ENCODE measurements around the gene CYBC1.

The CYBC1 gene

DNA sequence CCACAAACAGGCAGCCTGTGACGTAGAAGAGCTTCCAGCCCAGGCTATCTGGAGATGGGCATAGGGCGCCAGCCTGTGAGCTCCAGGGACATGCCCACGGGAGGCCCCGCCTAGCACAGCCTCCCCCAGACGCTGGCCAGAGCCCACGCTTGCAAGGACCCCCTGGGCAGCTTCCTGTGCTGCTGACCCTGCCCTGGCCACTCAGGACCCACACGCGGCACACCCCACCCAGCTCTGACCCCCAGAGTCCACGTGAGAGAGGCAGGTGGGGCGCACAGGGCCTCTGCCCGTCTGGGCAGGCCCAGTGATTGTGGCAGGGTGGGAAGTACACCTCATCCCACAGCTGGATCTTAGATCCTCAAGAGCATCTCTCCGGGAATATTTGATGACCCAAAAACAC, 3.9 kb downstream of the CYBC1 start:
- no peak for DNase-seq

DNA sequence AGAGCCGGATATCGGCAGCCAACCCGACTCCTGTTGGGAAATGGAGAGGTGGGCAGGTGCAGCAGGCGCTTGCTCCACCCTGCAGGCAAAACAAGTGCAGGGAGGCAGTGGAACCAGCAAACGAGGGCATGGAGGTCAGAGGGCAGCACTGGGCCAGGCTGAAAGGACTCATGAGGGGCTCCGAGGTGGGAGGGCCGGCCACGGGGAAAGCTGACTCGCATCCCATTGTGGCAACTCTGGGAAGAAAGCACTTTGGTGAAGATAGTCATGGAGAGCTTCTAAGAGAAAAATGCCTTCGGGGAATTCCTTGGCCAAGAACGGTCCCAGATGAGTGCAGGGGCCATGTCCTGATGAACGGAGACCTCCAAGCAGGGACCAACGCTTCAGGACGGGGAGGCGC, 4.4 kb downstream of the CYBC1 start:
- no peak for DNase-seq

- DNase-seq = no peak
These were observed 5.0 kb downstream of the CYBC1 start for GRCh38 chr17:82445542-82445941.

- DNase-seq = no peak
These were observed 5.5 kb downstream of the CYBC1 start for GRCh38 chr17:82444941-82445521.

- DNase-seq = no peak
These were observed 6.2 kb downstream of the CYBC1 start for GRCh38 chr17:82444284-82444893.

- DNase-seq = no peak
These were observed 6.9 kb downstream of the CYBC1 start for GRCh38 chr17:82443465-82444283.

- DNase-seq = no peak
These were observed 7.7 kb downstream of the CYBC1 start for GRCh38 chr17:82442643-82443464.

- no peak for DNase-seq
These were observed 8.7 kb downstream of the CYBC1 start for GRCh38 chr17:82441691-82442487.

- no peak for DNase-seq
These were observed 9.4 kb downstream of the CYBC1 start for GRCh38 chr17:82440991-82441627.

DNA sequence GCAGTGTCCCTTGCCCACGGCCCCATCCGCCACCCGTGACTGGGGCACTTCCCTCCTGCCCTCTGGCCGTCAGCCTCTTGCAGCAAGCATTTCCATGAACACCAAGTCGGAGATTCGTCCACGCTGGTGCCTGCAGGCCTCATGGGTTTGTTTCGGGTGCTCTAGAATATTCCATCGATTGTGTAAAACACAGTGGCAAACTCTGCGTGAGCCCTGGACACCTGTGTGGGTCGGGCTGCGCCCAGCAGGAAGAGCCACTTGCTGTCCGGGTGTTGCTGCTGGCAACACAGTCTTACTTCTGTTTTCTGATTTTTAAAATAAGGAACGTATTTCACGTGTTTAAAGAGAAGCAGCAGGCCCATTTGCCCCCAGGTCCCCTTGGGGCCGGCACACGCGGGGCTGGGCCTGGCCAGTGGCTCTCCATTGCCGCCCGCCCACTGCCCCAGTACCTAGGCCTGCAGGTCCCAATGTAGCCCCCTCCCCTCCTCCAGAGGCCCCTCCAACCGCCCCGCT, 10.0 kb downstream of the CYBC1 start:
- no peak for DNase-seq

DNA sequence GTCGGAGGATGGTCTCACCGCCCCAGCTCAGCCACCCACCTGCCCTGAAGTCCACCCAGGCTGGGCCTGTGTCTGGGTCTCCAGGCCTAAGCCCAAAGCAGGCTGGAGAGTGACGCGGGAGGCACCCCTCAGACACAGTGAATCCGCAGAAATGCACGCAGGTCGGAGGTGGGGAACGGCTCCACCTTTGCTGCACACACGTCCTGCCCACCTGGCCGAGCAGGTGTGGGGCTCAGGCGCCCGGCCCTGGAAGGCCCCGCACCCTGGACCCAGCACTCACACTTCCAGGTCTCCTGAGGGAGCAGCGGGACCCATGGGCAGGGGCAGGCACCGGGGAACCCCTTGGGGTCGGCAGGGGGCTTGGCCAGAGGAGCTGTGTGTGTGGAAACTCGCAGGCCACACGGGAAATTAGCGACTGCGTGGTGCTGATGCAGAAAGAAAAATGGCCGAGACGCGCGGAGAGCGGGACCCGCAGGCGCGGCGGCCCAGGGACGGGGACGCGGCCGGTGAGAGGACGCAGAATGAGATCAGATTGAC, 10.7 kb downstream of the CYBC1 start:
- no peak for DNase-seq

DNA sequence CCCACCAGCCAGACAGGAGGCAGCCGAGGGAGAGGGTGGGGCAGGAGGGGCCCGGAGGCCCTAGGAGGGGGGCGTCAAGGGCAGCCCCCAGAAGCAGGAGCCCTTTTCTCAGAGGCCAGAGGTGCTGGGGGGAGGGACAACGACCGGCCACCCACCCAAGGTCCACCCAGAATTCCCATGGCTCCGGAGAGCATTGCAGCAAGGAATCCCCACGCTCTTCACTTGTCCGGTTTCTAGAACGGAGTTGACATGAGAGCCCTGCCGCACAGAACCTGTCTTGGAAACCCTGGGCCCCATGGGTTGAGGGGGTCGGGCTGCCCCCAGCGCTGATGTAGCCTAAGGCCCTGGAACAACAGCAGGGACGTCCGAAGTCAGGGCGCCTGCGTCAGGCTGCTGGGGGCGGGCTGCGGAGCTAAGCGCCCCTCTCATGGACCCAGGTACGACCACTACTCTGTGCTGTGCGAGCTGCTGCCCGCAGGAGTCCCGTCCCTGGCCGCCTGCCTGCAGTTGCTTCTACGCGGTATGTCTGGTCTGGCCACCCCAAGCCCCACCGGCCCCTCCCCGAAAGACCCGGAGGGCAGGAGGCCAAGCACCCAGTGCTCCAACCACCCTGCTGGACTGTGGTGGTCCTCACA, 11.2 kb downstream of the CYBC1 start:
- DNase-seq = no peak

GRCh38 chr17:82438401-82439193, 12.0 kb downstream of the CYBC1 start:
- no peak for DNase-seq

DNA sequence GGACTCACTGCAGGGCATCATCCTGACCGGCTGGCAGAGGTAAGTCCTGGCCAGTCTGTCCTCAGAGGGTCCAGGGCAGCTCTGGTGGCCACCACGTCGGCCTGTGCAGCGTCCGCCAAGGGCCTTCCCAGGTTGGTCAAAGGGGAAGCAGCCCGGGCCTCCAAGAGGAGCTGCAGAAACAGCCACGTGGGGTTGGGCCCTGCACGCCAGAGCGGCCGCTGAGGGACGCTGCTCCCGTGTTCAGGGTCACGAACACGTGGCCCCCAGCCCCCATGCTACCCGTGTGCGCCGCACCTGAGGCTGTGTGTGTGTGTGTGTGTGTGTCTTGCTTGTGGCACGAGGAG, 13.3 kb downstream of the CYBC1 start:
- no peak for DNase-seq

DNA sequence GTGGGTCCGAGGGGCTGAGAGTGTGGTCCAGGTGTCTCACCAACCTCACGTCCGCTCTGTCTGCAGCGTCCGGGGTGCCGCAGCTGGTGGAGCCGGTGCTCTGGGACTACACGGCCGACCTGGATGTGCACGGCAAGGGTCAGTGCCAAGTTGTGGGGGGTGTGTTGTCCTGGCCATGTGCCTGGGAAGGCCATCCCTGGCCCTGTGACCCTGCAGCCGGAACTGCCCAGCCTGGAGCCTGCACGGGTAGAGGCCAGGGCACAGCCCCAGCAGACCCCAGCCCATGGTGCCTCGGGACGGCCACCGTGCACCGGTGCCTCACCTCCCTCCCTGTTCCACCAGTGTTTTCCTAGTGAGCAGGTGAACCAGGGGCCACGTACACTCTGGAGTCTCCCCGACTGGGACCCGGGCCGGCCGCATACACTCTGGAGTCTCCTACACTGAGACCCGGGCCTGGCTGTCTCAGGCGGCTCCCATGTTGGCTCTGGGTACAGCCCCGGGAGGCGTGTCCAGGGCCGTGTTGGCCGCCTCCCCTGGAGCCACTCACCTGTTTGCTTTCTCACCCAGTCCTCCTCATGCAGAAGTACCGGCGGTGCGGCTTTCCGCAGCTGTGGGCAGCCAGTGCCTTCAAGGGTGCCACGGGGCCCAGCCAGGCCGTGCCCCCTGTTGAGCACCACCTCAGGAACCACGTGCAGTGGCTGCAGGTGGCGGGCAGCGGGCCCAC, 13.8 kb downstream of the CYBC1 start:
- DNase-seq = no peak

DNA sequence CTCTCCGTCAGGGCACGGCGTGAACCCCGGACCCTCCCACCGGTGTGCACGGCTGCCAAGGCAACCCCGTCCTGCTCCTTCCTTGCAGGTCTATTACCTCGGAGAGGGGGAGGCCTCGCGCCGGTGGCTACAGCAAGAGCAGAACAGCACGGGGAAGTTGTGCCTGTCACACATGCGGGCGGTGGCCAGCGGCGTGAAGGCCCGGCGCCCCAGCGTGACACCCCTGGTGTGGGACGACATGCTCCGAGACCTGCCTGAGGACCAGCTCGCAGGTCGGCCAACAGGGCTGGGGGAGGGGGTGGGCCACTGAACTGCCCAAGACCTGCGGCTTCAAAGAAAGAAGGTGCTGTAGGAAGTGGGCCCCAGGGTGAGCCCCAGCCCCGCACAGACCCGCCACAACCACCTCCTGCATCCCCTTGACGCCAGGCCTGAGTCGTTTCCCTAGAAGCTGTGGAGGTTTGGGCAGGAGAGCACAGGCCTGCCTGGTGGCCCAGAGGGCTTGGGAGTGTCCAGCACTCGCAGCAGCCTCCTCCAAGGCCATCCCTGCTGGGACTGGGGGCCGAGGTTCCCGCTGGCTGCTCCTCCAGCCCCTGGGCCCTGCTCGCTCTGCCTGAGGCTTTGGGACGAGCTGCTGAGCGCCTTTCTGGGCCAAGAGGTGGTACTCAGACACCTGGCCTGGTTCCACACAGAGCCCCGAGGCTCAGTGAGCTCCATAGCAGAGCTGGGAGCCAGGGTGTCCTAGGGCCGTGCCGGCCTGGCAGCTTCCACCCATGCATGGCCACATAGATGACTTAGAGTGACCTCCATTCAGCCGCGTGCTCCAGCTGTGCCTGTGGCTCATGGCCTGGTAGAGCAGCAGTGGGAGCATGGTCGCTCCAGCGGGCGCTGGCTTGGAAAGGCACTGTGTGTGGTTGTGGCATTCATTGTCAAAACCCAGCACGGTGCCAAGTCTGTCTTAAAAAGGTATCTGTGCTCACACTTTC, 14.7 kb downstream of the CYBC1 start:
- no peak for DNase-seq

DNA sequence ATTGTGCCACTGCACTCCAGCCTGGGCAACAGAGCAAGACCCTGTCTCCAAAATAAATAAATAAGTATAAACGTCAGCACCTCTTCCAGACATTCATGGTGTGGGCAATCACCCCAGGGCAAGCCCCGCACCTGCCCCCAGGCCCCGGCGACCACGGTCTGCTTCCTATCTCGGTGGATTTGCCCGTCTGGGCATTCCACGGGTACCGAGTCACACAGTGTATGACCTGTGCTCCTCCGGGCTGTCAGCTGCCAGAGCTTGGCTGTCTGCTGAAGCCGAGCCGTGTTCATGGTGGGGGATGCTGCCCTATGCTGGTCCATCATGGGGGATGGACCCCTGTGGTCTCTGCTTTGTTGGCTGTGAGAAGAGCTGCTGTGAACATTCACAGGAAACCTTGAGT, 15.4 kb downstream of the CYBC1 start:
- no peak for DNase-seq

GRCh38 chr17:82434216-82434565, 16.4 kb downstream of the CYBC1 start:
- no peak for DNase-seq

All from activated CD4-positive, alpha-beta T cell treated with anti-CD3 and anti-CD28 coated beads, Interleukin-2, amount 50 U/mL, for 16 hours (primary cell).